HG03064 (cell line): ENCODE data around the gene POMGNT1.

Source experiments
- ATAC-seq: cut with Tn5 transposase; IDR thresholded peaks from one replicate; pipeline ENCODE4 v1.9.1; 2021; ENCODE audit warnings: low read depth; ENCODE audit not compliant: unreplicated experiment

POMGNT1 gene

GRCh38 chr1:46211051-46211450 is 12.8 kb upstream of the POMGNT1 start:
- no peak for ATAC-seq

DNA sequence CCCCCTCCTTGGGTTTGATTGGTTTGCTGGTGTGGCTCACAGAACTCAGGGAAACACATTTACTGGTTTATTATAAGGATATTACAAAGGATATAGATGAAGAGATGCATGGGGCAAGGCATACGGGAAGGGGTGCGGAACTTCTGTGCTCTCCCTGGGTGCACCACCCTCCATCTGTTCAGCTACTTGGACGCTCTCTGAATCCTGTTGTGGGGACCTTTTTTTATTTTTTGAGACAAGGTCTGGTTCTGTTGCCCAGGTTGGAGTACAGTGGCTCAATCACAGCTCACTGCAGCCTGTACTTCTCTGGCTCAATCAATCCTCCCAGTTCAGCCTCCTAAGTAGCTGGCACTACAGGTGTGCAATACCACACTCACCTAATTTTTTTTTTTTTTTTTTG is 12.3 kb upstream of the POMGNT1 start:
- ATAC-seq, result no peak

DNA sequence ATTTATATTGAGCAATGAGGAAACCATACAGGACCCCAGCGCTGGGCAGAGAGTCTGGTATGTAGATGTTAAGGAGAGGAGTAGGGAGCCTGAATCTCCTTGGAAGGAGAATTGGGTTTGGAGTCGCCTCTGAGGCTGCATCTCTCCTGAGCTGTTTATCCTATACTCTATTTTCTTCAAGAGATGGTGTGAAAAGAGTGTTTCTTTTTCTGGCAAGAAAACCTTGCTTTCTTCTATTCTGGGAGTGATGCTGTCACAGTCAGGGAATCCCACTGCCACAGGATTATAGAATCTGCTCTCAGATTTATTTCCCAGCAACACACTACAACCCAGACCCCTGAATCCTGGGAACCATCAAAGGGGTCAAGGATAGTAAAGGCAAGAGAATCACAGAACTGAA is 8.2 kb upstream of the POMGNT1 start:
- ATAC-seq, result no peak

GRCh38 chr1:46205791-46206190 is 7.6 kb upstream of the POMGNT1 start:
- no peak for ATAC-seq

- no peak for ATAC-seq
Measured at GRCh38 chr1:46205141-46205540, 6.9 kb upstream of the POMGNT1 start.

DNA sequence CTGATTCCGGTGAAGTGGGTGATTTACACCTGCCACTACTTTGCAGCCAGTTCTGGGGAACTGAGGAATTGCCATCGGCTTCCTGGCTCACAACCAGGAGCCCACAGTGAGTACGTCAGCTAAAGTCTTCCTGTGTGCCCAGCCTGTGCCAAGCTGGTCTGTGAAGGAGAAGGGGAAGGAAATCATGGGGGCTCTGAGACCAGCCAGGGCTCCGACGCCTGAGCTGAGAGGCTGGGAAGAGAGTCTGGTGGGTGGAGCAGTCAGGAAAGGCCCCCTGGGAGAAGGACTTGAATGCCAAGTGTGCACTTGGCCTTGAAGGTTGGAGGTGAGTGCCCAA is 6.1 kb upstream of the POMGNT1 start:
- no peak for ATAC-seq

DNA sequence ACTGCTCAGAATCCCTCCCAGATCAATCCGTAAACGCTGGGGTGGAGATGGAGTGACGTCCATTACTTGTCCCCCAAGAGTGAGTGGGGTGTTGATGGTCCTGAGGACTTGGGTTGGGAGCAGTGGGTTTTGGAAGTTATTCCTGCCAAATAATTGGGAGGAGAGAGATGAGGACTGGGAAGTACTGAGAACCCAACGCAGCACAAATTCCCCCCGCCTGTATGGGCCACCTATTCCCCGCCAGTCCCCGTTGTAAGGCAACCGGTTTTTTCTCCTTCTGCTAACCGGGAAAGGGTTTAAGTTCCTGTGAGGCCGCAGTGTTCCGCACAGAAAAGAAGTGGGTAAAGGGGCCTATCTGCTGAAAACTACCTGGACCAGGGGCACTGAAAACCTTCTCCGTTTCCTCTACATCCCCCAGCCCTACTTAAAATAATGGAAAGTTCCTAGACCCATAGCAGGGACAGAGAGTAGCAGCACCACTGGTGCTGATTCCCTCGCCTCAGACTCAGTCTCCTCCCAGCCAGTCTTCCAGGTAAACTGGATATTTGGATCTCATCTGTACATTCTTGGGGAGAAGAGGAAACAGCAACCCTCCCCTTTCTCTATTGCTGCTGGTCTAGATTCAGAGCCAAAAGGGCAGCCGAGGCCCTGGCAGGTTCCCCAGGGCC is 5.6 kb upstream of the POMGNT1 start:
- no peak for ATAC-seq

DNA sequence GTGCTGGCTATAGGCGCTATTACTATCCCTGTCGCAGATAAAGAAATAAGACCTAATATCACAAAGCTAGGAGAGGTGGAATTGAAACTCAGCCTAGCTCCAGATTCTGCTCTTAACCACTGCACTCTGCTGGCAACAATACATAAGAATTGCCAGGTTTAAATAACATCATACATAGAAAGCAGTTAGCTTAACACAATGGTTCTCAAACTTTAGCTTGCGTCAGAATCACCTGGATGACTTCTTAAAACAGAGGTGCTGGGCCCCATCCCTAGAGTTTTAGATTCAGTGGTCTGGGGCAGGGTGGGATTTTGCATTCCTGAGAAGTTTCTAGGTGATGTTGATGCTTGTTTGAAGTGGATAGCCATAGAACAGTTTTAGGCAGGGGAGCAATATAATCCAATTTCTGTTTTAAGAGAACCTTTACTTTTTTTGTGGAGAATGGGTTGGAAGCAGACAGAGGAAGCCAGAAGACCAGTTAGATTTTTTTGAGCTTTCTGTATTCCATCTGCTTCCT is 1.1 kb upstream of the POMGNT1 start:
- no peak for ATAC-seq

GRCh38 chr1:46197560-46197963 is 672 bp downstream of the POMGNT1 start:
- no peak for ATAC-seq

- ATAC-seq, result no peak
Measured at GRCh38 chr1:46196609-46197008, 1.6 kb downstream of the POMGNT1 start.

DNA sequence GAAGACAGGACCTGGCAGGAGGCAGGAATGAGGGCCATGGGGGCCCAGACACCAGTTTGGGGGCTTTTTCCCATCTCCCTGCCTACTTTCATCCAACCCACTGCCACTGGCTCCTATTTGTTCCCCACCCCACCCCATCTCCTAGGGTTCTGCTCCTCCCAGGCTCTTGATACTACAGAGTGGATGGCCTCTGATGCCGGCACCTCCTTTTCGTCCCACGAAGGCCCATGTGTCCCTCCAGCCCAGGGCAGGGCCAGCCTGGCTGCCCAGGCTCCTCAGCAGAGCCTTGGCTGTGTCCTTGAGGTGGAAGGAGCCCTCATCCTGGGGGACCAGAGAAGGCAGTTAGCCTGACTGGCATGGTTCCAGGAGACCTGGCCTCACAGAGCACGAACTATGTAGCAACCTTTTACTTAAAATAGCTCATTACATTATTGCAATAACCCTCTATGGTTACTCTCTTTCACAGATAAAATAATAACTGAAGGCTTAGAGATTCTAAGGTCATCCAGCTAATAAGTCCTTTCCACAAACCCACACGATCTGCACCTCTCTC is 3.5 kb downstream of the POMGNT1 start:
- ATAC-seq, result no peak

DNA sequence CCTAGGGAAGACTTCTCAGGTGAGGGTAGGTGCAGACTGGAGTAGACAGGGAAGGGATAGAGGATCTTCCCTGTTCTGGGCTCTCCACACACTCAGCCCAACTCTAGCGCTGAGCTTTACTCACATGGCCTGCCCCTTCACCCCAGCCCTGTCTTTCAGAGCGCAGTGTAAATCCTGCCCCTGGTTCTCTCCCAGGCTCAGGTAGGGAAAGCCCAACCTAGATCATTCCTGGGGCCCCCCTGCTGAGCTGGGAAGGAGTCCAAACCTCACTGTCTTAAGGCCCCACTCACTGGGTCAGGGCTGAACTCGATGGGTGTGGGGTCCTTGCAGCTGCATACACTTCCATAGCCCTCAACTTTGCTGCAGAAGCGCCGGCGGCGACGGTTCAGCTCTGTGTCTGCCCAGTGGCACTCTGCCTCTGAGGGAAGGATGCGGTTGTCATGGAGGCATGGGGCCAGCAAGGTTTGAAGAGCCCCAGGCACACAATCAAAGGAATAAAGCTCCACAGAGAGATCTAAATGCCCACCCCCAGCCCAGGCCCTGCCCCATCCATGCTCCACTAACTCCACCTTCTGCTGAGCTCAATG is 4.2 kb downstream of the POMGNT1 start:
- no peak for ATAC-seq

GRCh38 chr1:46193285-46193684 is 4.9 kb downstream of the POMGNT1 start:
- ATAC-seq, result no peak

- no peak for ATAC-seq
Measured at GRCh38 chr1:46192171-46192570, 6.1 kb downstream of the POMGNT1 start.

DNA sequence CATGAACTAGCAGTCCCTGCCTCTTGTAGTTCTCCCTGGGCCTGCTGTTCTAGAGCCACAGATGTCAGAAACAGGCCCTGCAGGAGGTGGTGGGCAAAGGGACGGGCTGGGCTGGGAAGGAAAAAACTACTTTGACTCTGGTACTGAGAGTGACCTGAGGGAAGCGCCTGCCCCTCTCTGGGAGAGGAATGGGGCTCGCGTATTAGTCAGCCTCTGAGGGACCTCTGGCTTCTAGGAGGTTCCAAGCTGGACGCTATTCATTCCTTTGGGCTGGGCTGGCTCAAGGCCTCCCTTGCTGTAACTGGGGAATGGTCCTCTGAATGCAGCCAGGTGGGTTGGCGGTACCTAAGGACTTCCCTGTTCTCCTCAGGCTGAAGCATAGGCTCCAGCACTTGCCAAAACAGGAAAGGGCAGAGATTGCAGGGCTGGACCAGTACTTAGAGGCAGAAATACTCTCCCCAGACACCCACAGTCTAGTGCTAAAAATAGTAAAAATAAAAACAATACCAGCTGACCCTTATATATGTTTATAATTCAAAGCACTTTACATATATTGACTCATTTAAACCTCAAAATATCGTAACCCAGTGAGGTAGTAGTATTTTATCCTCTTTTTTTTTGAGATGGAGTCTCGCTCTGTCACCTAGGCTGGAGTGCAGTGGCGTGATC is 7.1 kb downstream of the POMGNT1 start:
- ATAC-seq, result no peak

GRCh38 chr1:46190539-46190938 is 7.7 kb downstream of the POMGNT1 start:
- no peak for ATAC-seq

DNA sequence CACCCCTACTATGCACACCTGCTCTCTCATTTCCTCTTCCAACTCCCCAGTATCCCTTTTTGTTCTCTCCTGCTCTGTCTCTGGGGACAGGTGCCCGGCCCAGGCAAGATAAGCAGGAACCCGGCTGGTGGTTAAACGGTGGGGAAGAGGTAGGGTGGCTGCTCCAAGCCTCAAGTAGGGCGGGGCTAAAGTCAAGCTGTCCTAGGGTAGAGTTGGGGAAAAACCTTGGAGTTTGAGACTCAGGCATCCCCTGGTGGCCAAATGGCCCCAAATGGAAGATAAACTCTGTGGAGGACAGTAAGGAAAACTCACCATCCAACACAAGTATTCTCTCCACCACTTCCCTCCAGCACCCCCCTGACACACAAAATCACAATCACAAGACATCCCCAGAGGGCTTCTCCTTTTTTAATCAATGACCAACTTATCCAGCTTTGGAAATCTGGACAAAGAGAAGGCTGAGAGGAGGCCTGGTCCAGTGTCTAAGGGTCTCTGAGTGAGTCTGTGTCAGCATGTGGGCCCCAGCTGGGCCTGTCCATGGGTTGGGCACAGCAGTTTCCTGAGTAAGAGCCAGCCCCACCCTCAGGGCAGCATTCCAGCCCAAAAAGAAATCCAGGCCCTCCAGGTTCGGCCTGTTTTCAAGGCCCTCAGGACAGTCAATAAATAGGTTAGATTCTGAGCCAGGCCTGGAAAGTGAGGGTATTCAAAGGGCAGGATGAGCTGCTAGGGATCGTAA is 9.8 kb downstream of the POMGNT1 start:
- no peak for ATAC-seq

- no peak for ATAC-seq
Measured at GRCh38 chr1:46187106-46187869, 10.9 kb downstream of the POMGNT1 start.

DNA sequence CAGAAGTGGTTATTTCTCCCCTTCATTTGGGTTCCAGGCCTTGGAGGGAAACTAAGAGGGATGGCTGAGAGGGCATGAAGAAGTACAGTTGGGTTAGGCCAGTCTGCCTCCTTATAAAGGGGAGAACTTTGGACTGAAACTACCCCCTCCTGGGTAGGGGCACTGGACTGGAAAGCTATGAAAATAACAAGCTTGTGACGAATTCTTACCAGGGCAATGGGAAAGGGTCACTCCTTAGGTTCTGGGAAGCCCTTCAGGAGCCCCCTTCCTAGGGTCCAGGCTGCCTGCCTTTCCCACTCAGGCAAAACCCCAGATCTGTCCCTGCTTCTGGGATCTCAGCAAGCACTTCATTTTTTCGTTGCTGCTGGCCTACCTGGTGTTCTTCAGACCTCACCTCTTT is 12.2 kb downstream of the POMGNT1 start:
- no peak for ATAC-seq

GRCh38 chr1:46184920-46185658 is 13.1 kb downstream of the POMGNT1 start:
- ATAC-seq, result no peak
